ENCODE results near the gene KIF2C. TPM values are rescaled to one million over a fixed set of nuclear protein-coding genes. Genes with fewer than 3 reads are reported as not detected.
"Not testable (repeated sequence)": the region's sequence is repeated elsewhere in the genome, so short reads cannot be mapped to it uniquely, and the experiment has no call there.

Gene KIF2C
- total RNA-seq (10 to 100 TPM in 1 of 2 donors, 1 to 10 TPM in 1; 7.9 to 10.8 TPM), polyA plus RNA-seq (ENCODE audit: insufficient read length in 2 of 2) (10 to 100 TPM; 12.2 to 13.5 TPM)
- long read RNA-seq, donor 1, partial matches to known transcripts = 0 of 1 reads
- long read RNA-seq, donor 1, other reads (novel, unspliced or antisense) = 0 of 1 reads
- long read RNA-seq, donor 2 = 0 reads
- long read RNA-seq, donor 3, partial matches to known transcripts = 0 of 1 reads
- long read RNA-seq, donor 3, other reads (novel, unspliced or antisense) = 0 of 1 reads
- long read RNA-seq, donor 4, partial matches to known transcripts = 10 of 32 reads
- long read RNA-seq, donor 4, other reads (novel, unspliced or antisense) = 18 of 32 reads

DNA sequence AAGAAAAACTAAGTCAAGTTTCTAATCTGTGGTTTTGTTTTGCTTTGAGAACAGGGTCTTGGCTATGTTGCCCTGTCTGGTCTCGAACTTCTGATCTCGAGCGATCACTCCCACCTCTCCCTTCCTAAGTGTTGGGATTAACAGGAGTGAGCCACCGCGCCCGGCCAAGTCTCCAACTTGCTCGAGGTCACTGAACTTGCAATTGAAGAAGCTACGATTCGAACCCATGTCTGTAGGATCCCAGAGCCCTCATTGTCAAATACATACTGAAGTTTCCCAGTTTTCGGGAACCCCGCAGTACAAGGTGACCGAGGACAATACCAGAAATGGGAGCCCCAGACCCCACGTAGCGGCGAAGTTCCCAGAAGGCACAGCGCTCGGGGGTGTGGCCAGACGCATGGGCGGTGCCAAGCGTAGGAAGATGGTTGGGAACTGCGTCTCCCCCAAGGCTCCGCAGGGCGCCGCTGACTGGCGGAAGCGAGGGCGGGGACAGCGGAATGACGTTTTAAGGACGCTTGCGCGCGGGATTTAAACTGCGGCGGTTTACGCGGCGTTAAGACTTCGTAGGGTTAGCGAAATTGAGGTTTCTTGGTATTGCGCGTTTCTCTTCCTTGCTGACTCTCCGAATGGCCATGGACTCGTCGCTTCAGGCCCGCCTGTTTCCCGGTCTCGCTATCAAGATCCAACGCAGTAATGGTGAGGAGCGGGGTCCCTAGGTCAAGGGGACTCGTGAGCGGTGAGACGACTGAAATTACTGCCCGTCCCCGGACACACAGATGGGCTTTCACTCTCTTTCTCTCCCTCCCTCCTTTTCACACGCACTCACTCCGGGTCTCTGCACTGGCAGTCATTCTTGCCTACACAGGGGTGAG is at the start of gene KIF2C:
KIF2C (plus strand) TSS at position 531 of the 872 bp plus-strand sequence; CDS start at position 627, 96 bp downstream.
- under 1% methylated on average over 54 of the region's 57 CpGs for WGBS (ENCODE audit: insufficient coverage)
- H3K4me1 ChIP-seq (ENCODE audit: control insufficient read depth, insufficient read depth, low read length) = peaks cover 14% of the 10 kb centered on the region
- H3K27me3 ChIP-seq (ENCODE audit: control insufficient read depth, insufficient read depth, low read length) = no peaks in the 10 kb centered on the region
- peak within 1 kb of the TSS; percentile 97 for H3K27ac ChIP-seq (ENCODE audit: low read depth, low read length)
- peak; percentile 89 to 99 (median 94) for DNase-seq (ENCODE audit: low read depth in 4 of 6, low spot score in 6 of 6)
- no peaks in the 10 kb centered on the region for H3K9me3 ChIP-seq (ENCODE audit: control insufficient read depth, insufficient read depth, low read length)
- no peaks in the 10 kb centered on the region for H3K36me3 ChIP-seq (ENCODE audit: control insufficient read depth, insufficient read depth, low read length)
- peak within 1 kb of the TSS; percentile 87 for H3K4me3 ChIP-seq (ENCODE audit: low read depth, low read length)

GRCh38 chr1:44693159-44693558 is 46.5 kb upstream of the KIF2C start:
- H3K9me3 ChIP-seq (ENCODE audit: control insufficient read depth, insufficient read depth, low read length) = no peaks in the 10 kb centered on the region
- H3K4me1 ChIP-seq (ENCODE audit: control insufficient read depth, insufficient read depth, low read length) = peaks cover 4% of the 10 kb centered on the region
- no peak overlapping the region for H3K27ac ChIP-seq (ENCODE audit: low read depth, low read length)
- no peaks in the 10 kb centered on the region for H3K27me3 ChIP-seq (ENCODE audit: control insufficient read depth, insufficient read depth, low read length)
- no peak for DNase-seq (ENCODE audit: low read depth in 4 of 6, low spot score in 6 of 6)
- no peaks in the 10 kb centered on the region for H3K36me3 ChIP-seq (ENCODE audit: control insufficient read depth, insufficient read depth, low read length)
- H3K4me3 ChIP-seq (ENCODE audit: low read depth, low read length) = no peak overlapping the region
- 100% methylated on average over 1 of the region's 2 CpGs for WGBS (ENCODE audit: insufficient coverage)

DNA sequence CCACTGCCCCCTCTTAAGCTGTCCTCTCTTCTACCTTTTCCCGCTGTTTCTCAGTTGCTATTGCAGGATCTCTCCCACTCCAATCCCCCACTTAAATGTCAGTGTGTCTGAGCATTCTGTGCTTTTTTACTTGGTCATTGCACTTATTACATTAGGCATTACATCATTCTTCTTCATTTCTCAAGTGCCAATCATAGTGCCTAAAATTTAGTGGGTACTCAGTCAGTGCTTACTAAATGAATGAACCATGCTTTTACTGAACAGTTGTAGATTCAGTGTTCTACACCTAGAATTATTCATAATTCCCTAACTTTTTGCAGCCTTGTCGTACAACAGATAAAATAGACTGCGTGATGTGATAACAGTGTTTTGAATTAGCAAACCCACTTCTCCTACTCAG is 45.7 kb upstream of the KIF2C start:
- Histone ChIP-seq H3K36me3 (ENCODE audit: control insufficient read depth, insufficient read depth, low read length) (no peaks in the 10 kb centered on the region), H3K27me3 (ENCODE audit: control insufficient read depth, insufficient read depth, low read length) (no peaks in the 10 kb centered on the region), H3K4me3 (ENCODE audit: low read depth, low read length) (no peak overlapping the region), H3K4me1 (ENCODE audit: control insufficient read depth, insufficient read depth, low read length) (peaks cover 4% of the 10 kb centered on the region), H3K27ac (ENCODE audit: low read depth, low read length) (no peak overlapping the region), H3K9me3 (ENCODE audit: control insufficient read depth, insufficient read depth, low read length) (no peaks in the 10 kb centered on the region)
- 100% methylated on average over 1 of the region's 3 CpGs for WGBS (ENCODE audit: insufficient coverage)
- no peak for DNase-seq (ENCODE audit: low read depth in 4 of 6, low spot score in 6 of 6)

DNA sequence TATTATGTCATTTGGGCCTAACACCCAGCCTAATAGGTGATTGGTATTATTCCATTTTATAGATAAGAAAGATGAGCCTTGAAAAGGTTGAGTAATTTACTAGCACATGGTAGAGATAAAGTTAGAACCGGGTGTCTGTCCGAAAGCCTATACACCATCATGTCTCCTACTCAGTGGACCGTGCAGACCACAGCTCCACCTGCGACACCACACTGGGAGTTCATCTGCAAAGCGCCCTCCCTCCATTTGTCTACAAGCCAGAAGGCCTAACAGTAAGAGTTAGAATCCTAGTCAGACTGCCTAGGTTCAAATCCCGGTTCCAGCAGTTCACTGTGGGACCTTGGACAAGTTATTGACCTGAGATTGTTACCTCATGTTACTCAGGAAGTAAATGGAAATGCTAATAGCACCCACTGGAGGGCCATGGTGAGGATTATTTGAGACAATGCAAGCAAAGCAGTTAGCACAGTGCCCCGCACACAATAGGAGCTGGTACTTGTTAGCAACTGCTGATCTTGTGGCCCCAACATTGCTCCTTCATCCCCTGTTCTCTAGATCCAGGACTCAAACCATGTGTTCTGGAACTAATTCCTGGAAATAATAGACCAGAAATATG is 44.7 kb upstream of the KIF2C start:
- Histone ChIP-seq H3K4me3 (ENCODE audit: low read depth, low read length) (no peak overlapping the region), H3K27me3 (ENCODE audit: control insufficient read depth, insufficient read depth, low read length) (no peaks in the 10 kb centered on the region), H3K27ac (ENCODE audit: low read depth, low read length) (no peak overlapping the region), H3K36me3 (ENCODE audit: control insufficient read depth, insufficient read depth, low read length) (no peaks in the 10 kb centered on the region), H3K4me1 (ENCODE audit: control insufficient read depth, insufficient read depth, low read length) (peaks cover 4% of the 10 kb centered on the region), H3K9me3 (ENCODE audit: control insufficient read depth, insufficient read depth, low read length) (no peaks in the 10 kb centered on the region)
- 96% methylated on average over 5 of the region's 7 CpGs for WGBS (ENCODE audit: insufficient coverage)
- DNase-seq (ENCODE audit: low read depth in 4 of 6, low spot score in 6 of 6) = no peak

DNA sequence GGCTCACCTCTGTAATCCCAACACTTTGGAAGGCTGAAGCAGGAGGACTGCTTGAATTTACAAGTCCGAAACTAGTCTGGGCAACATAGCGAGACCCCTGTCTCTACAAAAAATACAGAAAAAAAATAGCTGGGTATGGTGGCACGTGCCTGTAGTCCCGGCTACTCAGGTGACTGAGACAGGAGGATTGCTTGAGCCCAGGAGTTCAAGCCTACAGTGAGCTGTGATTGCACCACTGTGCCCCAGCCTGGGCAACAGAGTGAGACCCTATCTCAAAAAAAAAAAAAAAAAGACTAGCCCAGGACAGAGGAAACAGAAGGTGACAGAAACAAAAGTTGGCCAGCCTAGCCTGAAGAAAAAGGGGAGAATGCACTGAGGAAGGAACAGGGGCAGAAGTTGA is 44.0 kb upstream of the KIF2C start:
- H3K4me1 ChIP-seq (ENCODE audit: control insufficient read depth, insufficient read depth, low read length) = peaks cover 4% of the 10 kb centered on the region
- H3K9me3 ChIP-seq (ENCODE audit: control insufficient read depth, insufficient read depth, low read length) = no peaks in the 10 kb centered on the region
- no peaks in the 10 kb centered on the region for H3K27me3 ChIP-seq (ENCODE audit: control insufficient read depth, insufficient read depth, low read length)
- no peak overlapping the region for H3K27ac ChIP-seq (ENCODE audit: low read depth, low read length)
- WGBS (ENCODE audit: insufficient coverage) = no CpG with 5 or more reads among the region's 4 CpGs
- no peak overlapping the region for H3K4me3 ChIP-seq (ENCODE audit: low read depth, low read length)
- H3K36me3 ChIP-seq (ENCODE audit: control insufficient read depth, insufficient read depth, low read length) = no peaks in the 10 kb centered on the region
- DNase-seq (ENCODE audit: low read depth in 4 of 6, low spot score in 6 of 6) = no peak

DNA sequence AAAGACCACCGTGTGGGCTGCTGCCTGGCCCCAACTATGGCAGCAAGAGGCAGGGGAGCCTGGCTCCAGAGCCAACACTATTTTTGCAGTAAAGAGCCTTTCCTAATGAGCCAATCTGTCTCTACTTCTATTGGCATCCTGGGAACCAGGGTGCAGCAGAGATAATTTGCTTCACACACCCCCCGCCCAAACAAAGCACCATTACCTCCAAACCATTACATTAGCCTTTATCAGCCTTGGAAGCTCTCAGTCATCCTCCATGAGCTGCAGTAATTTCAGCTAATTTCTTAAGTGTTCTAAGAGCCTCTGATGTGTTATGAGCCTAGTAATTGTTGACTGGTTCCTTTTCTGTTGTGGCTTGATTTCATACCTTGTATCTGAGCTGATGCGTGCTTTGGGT is 43.5 kb upstream of the KIF2C start:
- Histone ChIP-seq H3K4me1 (ENCODE audit: control insufficient read depth, insufficient read depth, low read length) (peaks cover 4% of the 10 kb centered on the region), H3K9me3 (ENCODE audit: control insufficient read depth, insufficient read depth, low read length) (no peaks in the 10 kb centered on the region), H3K27me3 (ENCODE audit: control insufficient read depth, insufficient read depth, low read length) (no peaks in the 10 kb centered on the region), H3K36me3 (ENCODE audit: control insufficient read depth, insufficient read depth, low read length) (no peaks in the 10 kb centered on the region), H3K4me3 (ENCODE audit: low read depth, low read length) (no peak overlapping the region), H3K27ac (ENCODE audit: low read depth, low read length) (no peak overlapping the region)
- 55% methylated on average over 2 of the region's 3 CpGs for WGBS (ENCODE audit: insufficient coverage)
- peak in 3 of 6 donors; percentile 40 to 93 (median 51) for DNase-seq (ENCODE audit: low read depth in 4 of 6, low spot score in 6 of 6)

DNA sequence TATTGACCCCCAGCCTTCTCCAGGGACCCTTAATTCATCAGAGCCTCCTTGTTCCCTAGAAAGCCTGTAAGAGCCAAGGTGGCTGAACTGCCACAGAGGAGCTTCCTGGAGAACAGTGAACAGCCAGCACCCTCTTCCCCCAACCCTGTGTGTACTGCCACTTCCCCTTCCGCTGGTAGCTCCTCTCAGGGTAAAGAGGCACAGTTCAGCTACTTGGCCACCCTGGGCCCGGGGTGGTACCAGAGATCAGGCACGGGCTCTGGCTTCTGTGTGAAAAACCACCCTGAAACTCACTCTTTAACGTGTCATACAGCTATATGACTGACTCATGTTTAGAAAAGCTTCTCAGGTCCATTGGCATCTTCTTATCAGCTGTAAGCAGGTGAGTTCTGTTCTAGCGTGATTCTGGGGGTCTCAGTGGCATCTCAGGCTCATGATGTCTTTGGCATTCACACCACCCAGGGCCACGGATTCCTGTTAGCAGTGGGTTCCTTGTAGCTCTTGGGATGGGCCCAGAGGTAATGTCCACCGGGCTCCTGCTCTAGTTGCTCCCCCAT is 42.8 kb upstream of the KIF2C start:
- H3K36me3 ChIP-seq (ENCODE audit: control insufficient read depth, insufficient read depth, low read length) = no peaks in the 10 kb centered on the region
- H3K9me3 ChIP-seq (ENCODE audit: control insufficient read depth, insufficient read depth, low read length) = no peaks in the 10 kb centered on the region
- no peak overlapping the region for H3K4me3 ChIP-seq (ENCODE audit: low read depth, low read length)
- peaks cover 4% of the 10 kb centered on the region for H3K4me1 ChIP-seq (ENCODE audit: control insufficient read depth, insufficient read depth, low read length)
- no peak for DNase-seq (ENCODE audit: low read depth in 4 of 6, low spot score in 6 of 6)
- 86% methylated on average over 5 of the region's 7 CpGs for WGBS (ENCODE audit: insufficient coverage)
- H3K27me3 ChIP-seq (ENCODE audit: control insufficient read depth, insufficient read depth, low read length) = no peaks in the 10 kb centered on the region
- H3K27ac ChIP-seq (ENCODE audit: low read depth, low read length) = no peak overlapping the region

DNA sequence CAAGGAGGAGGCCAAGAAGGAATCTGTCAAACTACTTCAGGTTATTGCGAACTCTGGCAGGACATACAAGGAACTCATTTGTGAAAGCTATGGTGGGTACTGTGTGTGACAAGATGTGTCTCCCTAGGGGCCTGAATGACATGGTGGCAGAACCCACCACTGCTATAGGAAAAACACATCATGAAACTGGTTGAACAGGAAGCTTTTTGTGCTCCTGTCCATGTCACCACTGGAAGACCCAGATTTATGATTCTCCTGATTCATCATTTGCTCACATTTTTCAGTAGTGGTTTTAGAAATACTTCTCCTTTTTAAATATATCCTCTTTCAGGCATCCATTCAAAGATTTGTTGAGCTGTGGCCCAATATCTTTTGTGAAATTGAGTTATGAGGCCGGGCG is 41.5 kb upstream of the KIF2C start:
- WGBS (ENCODE audit: insufficient coverage) = 100% methylated on average over 1 of the region's 3 CpGs

DNA sequence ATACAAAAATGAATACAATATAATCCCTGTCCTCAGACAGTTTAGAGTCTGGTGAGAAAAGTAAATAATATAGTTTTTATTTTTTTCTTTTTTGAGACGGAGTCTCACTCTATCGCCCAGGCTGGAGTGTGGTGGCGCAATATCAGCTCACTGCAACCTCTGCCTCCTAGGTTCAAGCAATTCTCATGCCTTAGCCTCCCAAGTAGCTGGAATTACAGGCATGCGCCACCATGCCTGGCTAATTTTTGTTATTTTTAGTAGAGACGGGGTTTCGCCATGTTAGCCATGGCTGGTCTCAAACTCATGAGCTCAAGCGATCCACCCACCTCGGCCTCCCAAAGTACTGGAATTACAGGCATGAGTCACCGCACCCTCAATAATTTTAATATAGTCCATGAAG is 40.3 kb upstream of the KIF2C start:
- not testable (repeated sequence) for H3K9me3 ChIP-seq (ENCODE audit: control insufficient read depth, insufficient read depth, low read length); H3K36me3 ChIP-seq (ENCODE audit: control insufficient read depth, insufficient read depth, low read length); H3K27me3 ChIP-seq (ENCODE audit: control insufficient read depth, insufficient read depth, low read length); H3K4me1 ChIP-seq (ENCODE audit: control insufficient read depth, insufficient read depth, low read length); H3K4me3 ChIP-seq (ENCODE audit: low read depth, low read length); H3K27ac ChIP-seq (ENCODE audit: low read depth, low read length); DNase-seq (ENCODE audit: low read depth in 4 of 6, low spot score in 6 of 6)
- WGBS (ENCODE audit: insufficient coverage) = 100% methylated on average over 3 of the region's 9 CpGs

More for the DNA sequence above, 41.5 kb upstream of the KIF2C start:
- Histone ChIP-seq H3K27me3 (ENCODE audit: control insufficient read depth, insufficient read depth, low read length) (no peaks in the 10 kb centered on the region), H3K36me3 (ENCODE audit: control insufficient read depth, insufficient read depth, low read length) (no peaks in the 10 kb centered on the region), H3K4me1 (ENCODE audit: control insufficient read depth, insufficient read depth, low read length) (peaks cover 4% of the 10 kb centered on the region), H3K9me3 (ENCODE audit: control insufficient read depth, insufficient read depth, low read length) (no peaks in the 10 kb centered on the region), H3K27ac (ENCODE audit: low read depth, low read length) (no peak overlapping the region), H3K4me3 (ENCODE audit: low read depth, low read length) (no peak overlapping the region)
- no peak for DNase-seq (ENCODE audit: low read depth in 4 of 6, low spot score in 6 of 6)
